Colonic mucosa (tissue), 4 donors: ENCODE results near the gene AOPEP. TPM values are rescaled to one million over a fixed set of nuclear protein-coding genes. Genes with fewer than 3 reads are reported as not detected.
"Not testable (repeated sequence)": the region's sequence is repeated elsewhere in the genome, so short reads cannot be mapped to it uniquely, and the experiment has no call there.

ENCODE experiments used
- DNase-seq: peaks from one replicate; pipeline ENCODE4 v3.0.0-alpha.2; 2020
- H3K27ac ChIP-seq: fragments of 200-600 bp; one replicate; pipeline ENCODE4 v1.8.0; 2021
- H3K27me3 ChIP-seq: fragments of 200-600 bp; one replicate; pipeline ENCODE4 v1.8.0; 2021
- H3K36me3 ChIP-seq: fragments of 200-600 bp; one replicate; pipeline ENCODE4 v1.8.0; 2021
- H3K4me1 ChIP-seq: fragments of 200-600 bp; one replicate; pipeline ENCODE4 v1.8.0; 2021; ENCODE audit warnings: mild to moderate bottlenecking
- H3K4me3 ChIP-seq: fragments of 200-600 bp; one replicate; pipeline ENCODE4 v1.8.0; 2021
- H3K9ac ChIP-seq, 2 donors: one replicate each; pipeline ENCODE4 v1.7.0; 2013; ENCODE audit warnings: control low read depth in 2 of 2, low read depth in 2 of 2, low read length in 2 of 2
- H3K9me3 ChIP-seq: fragments of 200-600 bp; one replicate; pipeline ENCODE4 v1.8.0; 2021
- intact Hi-C: fragments of 100-400 bp; cut with DNase I; formaldehyde crosslinking; loops from one replicate; pipeline ENCODE4 v1.14.1; 2022
- total RNA-seq, 2 donors: library from RNA; stranded (reverse); fragmentation: NEBNext Ultra II Directional in 1 of 2; extraction: Animal tissue kit (Norgen Biotek cat#: 25700) in 1 of 2; gene quantifications; one replicate each; pipeline ENCODE4 v1.2.1, GENCODE V29; 2021
- TF ChIP-seq, protein P1 (sequence below): fragments of 200-600 bp; IDR thresholded peaks from one replicate; pipeline ENCODE4 v1.8.0; 2022; ENCODE audit warnings: antibody characterized with exemption, mild to moderate bottlenecking
- donor health status: healthy.
- donor health status: DM: no; HTN: no; CAD: no.
- donor health status: DM: no; HTN: no; CAD: no.

AOPEP gene
- total RNA-seq, 2 donors from 2014 or later: 38.4 to 43.2 TPM

DNA sequence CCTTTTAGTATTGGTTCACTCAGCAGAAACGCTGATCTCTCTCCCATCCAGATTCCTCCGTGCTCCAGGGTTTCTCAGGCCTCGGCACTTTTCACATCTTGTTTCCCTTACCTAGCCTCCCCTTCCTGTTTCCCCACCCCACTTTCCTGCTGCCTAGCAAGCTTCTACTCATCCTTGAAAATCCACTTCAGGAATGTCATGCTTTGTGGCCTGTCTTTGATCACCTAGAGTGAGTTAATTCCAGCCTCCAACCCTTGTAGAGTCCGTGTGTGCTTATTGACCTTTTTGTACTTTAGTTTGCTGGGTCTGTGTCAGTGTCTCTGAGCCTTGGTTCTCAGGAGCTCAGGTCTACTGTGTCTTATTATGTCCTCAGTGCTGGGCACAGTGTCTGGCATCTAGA lies 116.6 kb downstream of the AOPEP start:
- intact Hi-C loops: no loop called here
- Histone ChIP-seq H3K36me3 (no peaks in the 10 kb centered on the region), H3K4me1 (no peaks in the 10 kb centered on the region), H3K9me3 (no peaks in the 10 kb centered on the region), H3K9ac (no peak overlapping the region), H3K27ac (no peak overlapping the region), H3K27me3 (no peaks in the 10 kb centered on the region), H3K4me3 (no peak overlapping the region)
- DNase-seq: no peak
- TF ChIP-seq, protein P1, sequence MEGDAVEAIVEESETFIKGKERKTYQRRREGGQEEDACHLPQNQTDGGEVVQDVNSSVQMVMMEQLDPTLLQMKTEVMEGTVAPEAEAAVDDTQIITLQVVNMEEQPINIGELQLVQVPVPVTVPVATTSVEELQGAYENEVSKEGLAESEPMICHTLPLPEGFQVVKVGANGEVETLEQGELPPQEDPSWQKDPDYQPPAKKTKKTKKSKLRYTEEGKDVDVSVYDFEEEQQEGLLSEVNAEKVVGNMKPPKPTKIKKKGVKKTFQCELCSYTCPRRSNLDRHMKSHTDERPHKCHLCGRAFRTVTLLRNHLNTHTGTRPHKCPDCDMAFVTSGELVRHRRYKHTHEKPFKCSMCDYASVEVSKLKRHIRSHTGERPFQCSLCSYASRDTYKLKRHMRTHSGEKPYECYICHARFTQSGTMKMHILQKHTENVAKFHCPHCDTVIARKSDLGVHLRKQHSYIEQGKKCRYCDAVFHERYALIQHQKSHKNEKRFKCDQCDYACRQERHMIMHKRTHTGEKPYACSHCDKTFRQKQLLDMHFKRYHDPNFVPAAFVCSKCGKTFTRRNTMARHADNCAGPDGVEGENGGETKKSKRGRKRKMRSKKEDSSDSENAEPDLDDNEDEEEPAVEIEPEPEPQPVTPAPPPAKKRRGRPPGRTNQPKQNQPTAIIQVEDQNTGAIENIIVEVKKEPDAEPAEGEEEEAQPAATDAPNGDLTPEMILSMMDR: no peak

DNA sequence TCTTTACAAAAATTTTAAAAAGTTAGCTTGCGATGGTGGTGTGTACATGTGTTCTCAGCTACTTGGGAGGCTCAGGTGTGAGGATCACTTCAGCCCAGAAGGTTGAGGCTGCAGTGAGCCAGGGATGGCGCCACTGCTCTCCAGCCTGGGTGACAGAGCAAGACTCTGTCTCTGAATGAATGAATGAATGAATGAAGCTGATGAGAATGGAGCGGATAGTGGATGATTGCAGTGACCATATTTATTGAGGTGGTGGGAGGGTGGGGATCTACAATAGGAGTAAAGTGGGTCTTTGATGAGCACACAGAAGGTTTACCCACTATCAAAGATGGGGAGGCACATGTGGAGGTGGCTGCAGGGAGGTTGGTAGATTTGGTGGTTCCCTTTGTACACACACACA lies 120.2 kb downstream of the AOPEP start:
- DNase-seq: no peak
- Histone ChIP-seq H3K4me1 (no peaks in the 10 kb centered on the region), H3K27ac (no peak overlapping the region), H3K36me3 (no peaks in the 10 kb centered on the region), H3K9me3 (no peaks in the 10 kb centered on the region), H3K27me3 (no peaks in the 10 kb centered on the region), H3K9ac (no peak overlapping the region), H3K4me3 (no peak overlapping the region)
- TF ChIP-seq, protein P1: no peak
- intact Hi-C loops: no loop called here

DNA sequence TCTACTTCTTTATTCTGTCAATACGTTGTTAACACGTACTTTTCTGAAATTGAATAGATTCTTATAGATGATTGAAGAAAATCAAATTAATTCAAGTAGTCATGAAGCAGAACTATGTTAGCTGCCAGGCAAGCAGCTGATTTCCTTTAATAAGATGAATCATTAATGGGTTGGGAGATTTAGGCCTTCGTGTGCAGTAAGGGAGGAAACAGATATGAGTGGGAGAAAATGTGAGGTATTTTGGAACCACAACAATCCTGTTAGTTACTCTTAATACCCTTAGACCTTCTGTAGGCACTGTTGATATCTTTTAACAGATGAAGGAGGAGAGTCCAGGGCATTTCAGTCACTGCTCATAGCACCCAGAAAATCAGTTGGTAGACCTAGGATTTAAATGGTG lies 121.0 kb downstream of the AOPEP start:
- no peak overlapping the region for H3K4me3 ChIP-seq
- intact Hi-C loops: no loop called here

DNA sequence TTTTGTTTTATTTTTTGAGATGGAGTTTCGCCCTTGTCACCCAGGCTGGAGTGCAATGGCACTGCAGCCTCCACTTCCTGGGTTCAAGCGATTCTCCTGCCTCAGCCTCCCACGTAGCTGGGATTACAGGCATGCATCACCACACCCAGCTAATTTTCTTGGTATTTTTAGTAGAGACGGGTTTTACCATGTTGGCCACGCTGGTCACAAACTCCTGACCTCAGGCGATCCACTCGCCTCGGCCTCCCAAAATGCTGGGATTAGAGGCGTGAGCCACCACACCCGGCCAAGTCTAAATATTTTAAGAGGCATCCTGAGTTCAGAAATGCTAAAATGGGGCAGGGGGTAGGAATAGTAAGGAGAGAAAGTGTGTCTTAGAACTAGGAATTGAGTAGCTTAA lies 122.3 kb downstream of the AOPEP start:
- intact Hi-C loops, H3K36me3 ChIP-seq: not testable (repeated sequence)

More for the DNA sequence above, 121.0 kb downstream of the AOPEP start:
- no peaks in the 10 kb centered on the region for H3K4me1 ChIP-seq
- no peak for DNase-seq
- no peaks in the 10 kb centered on the region for H3K36me3 ChIP-seq
- H3K9me3 ChIP-seq: no peaks in the 10 kb centered on the region
- H3K27me3 ChIP-seq: no peaks in the 10 kb centered on the region
- TF ChIP-seq, protein P1: no peak
- H3K27ac ChIP-seq: no peak overlapping the region
- H3K9ac ChIP-seq: no peak overlapping the region

DNA sequence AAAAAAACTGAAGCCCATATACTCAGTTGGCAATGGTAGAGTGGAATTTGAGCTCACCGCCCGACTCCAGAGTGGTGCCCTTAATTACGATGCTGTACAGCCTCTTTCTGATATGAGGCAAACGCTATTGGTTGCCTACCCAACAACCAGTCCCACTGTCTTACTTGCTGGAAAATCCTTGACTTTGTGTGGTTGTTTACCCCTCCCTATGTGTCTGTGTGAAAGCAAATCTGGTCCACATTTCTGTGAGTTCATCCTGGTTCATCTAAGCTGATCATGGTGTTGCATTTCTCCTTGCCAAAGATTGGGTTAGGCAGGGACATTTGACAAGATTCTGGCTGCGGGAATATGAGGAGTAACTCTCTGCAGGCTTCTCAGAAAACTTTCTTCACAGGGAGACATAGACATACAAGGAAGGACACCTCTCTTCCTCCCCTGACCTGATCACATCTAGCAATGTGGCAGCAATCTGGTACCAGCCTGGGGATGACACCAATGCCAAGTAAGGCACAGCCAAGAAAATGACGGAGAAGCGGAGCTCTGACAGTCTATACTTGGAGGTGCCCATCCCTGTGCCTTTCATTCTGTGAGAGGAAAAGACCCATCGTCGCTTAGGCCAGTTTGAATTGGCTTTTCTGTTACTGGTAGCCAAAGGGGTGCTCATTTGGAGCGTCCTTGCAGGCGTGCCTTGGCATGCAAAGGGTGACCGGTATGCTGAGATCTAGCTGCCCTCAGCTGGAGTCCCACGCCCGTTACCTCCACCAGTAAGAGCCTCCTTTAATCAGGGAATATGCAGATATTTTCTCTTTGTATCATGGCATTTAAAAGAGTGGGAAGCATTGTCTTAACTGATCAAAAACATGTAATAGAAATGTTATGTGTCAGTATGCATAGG lies 124.3 kb downstream of the AOPEP start:
- intact Hi-C loops: no loop called here
- Histone ChIP-seq H3K36me3 (no peaks in the 10 kb centered on the region), H3K4me3 (no peak overlapping the region), H3K27me3 (no peaks in the 10 kb centered on the region), H3K4me1 (no peaks in the 10 kb centered on the region), H3K9me3 (no peaks in the 10 kb centered on the region), H3K9ac (no peak overlapping the region), H3K27ac (no peak overlapping the region)
- TF ChIP-seq, protein P1: no peak
- DNase-seq: no peak

More for the DNA sequence above, 122.3 kb downstream of the AOPEP start:
- not testable (repeated sequence) for DNase-seq, H3K27ac ChIP-seq, H3K9ac ChIP-seq, H3K4me3 ChIP-seq, H3K4me1 ChIP-seq, H3K9me3 ChIP-seq, H3K27me3 ChIP-seq

DNA sequence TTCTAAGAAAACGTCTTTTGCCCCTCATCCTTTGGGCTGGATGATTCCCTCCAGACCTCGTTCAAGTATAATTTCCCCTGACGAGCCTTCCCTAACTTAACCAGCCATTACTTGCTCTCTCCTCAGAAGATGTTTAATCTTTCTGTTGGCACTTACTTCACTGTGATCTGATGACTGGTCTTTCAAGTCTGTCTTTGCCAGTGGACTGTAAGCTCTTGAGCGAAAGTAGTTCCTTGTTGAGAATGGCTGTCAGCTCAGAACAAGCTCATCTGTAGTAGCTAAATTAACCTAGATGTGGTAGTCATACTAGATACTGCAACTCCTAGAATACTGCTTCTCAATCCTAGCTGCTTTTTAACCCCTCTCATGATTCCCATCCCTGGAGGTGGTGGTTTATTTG lies 125.0 kb downstream of the AOPEP start:
- H3K4me3 ChIP-seq: no peak overlapping the region
- H3K36me3 ChIP-seq: no peaks in the 10 kb centered on the region
- H3K4me1 ChIP-seq: no peaks in the 10 kb centered on the region
- TF ChIP-seq, protein P1: no peak
- H3K9me3 ChIP-seq: no peaks in the 10 kb centered on the region
- H3K27ac ChIP-seq: no peak overlapping the region
- no peak overlapping the region for H3K9ac ChIP-seq
- H3K27me3 ChIP-seq: no peaks in the 10 kb centered on the region
- intact Hi-C loops: no loop called here
- no peak for DNase-seq
